K562 (cell line): ENCODE measurements around the gene TRAIP. TPM values are rescaled to one million over a fixed set of nuclear protein-coding genes. Genes with fewer than 3 reads are reported as not detected.
A peak's percentile ranks its signal among the peaks of the same experiment; 100 is the strongest.

Experiments used
- ATF7 ChIP-seq: fragments of 450-650 bp; IDR thresholded peaks from 2 replicates; pipeline ENCODE4 v1.7.1; 2014; ENCODE audit warnings: mild to moderate bottlenecking, moderate library complexity
- BHLHE40 ChIP-seq: IDR thresholded peaks from 2 replicates; pipeline ENCODE4 v1.6.1; 2011; ENCODE audit warnings: low read length, improper control_type of control experiment
- CBFB ChIP-seq: sonication (generic); formaldehyde crosslinking; IDR thresholded peaks from 2 replicates; pipeline ENCODE4 v1.4.0; 2020; ENCODE audit warnings: mild to moderate bottlenecking, missing genetic modification reagents
- CHD2 ChIP-seq: IDR thresholded peaks from 2 replicates; pipeline ENCODE4 v1.6.1; 2011; ENCODE audit warnings: low read depth, low read length
- CTBP1 ChIP-seq: fragments of 450-650 bp; IDR thresholded peaks from 2 replicates; pipeline ENCODE4 v1.6.1; 2016; ENCODE audit warnings: borderline replicate concordance
- CXXC5 ChIP-seq: fragments of 250-450 bp; sonication (Bioruptor Pico); IDR thresholded peaks from 2 replicates; pipeline ENCODE4 v1.8.0; 2022; ENCODE audit warnings: inconsistent platforms, mild to moderate bottlenecking, moderate library complexity
- EGR1 ChIP-seq: fragments of 450-650 bp; conservative IDR thresholded peaks from 2 replicates; pipeline ENCODE4 v1.6.1; 2017; ENCODE audit warnings: mild to moderate bottlenecking
- EHMT2 ChIP-seq: fragments of 450-650 bp; IDR thresholded peaks from 2 replicates; pipeline ENCODE4 v1.6.1; 2018; ENCODE audit warnings: antibody characterized with exemption
- FOXM1 ChIP-seq, 2 experiments: fragments of 450-650 bp in 1 of 2; sonication (generic) in 1 of 2; formaldehyde crosslinking in 1 of 2; IDR thresholded peaks; 2 replicates each; pipeline versions ENCODE4 v1.6.1 to v1.9.0; 2017 to 2022; ENCODE audit warnings: low read depth in 2 of 2, mild to moderate bottlenecking in 2 of 2, missing genetic modification reagents in 1 of 2, moderate library complexity in 1 of 2
- GATAD2A ChIP-seq: fragments of 450-650 bp; IDR thresholded peaks from 2 replicates; pipeline ENCODE4 v1.6.1; 2017
- HNRNPH1 ChIP-seq: fragments of 200-400 bp; formaldehyde crosslinking; optimal IDR thresholded peaks from 2 replicates; pipeline ENCODE3; 2017; ENCODE audit warnings: low read depth, mild to moderate bottlenecking, low read length, moderate library complexity
- HNRNPLL ChIP-seq: fragments of 200-400 bp; formaldehyde crosslinking; IDR thresholded peaks from 2 replicates; pipeline ENCODE4 v1.6.1; 2017; ENCODE audit warnings: low read length, low read depth, mild to moderate bottlenecking; ENCODE audit not compliant: poor library complexity, severe bottlenecking
- KLF16 ChIP-seq: IDR thresholded peaks from 2 replicates; pipeline ENCODE4 v1.6.1; 2016; ENCODE audit warnings: antibody characterized with exemption
- MEF2D ChIP-seq: conservative IDR thresholded peaks from 2 replicates; pipeline ENCODE4 v1.6.1; 2016; ENCODE audit warnings: low read depth, missing genetic modification characterization, missing compliant biosample characterization
- POLR2AphosphoS5 ChIP-seq: IDR thresholded peaks from 2 replicates; pipeline ENCODE4 v1.6.1; 2011; ENCODE audit warnings: mild to moderate bottlenecking, low read depth, low read length, moderate library complexity; ENCODE audit not compliant: control insufficient read depth, insufficient read depth
- PURB ChIP-seq: sonication (generic); formaldehyde crosslinking; IDR thresholded peaks from 2 replicates; pipeline ENCODE4 v1.9.0; 2021; ENCODE audit warnings: low read depth, mild to moderate bottlenecking, missing genetic modification reagents
- PYGO2 ChIP-seq: fragments of 450-650 bp; IDR thresholded peaks from 2 replicates; pipeline ENCODE4 v1.6.1; 2016; ENCODE audit warnings: mild to moderate bottlenecking, missing genetic modification characterization, moderate library complexity, missing compliant biosample characterization
- SMARCA5 ChIP-seq: fragments of 450-650 bp; IDR thresholded peaks from 2 replicates; pipeline ENCODE4 v1.6.1; 2016
- SNIP1 ChIP-seq: fragments of 450-650 bp; IDR thresholded peaks from 2 replicates; pipeline ENCODE4 v1.7.1; 2017; ENCODE audit warnings: low read depth, mild to moderate bottlenecking
- SPI1 ChIP-seq: IDR thresholded peaks from 2 replicates; pipeline ENCODE4 v1.6.1; 2011; ENCODE audit warnings: low read depth, low read length, control low read depth, borderline replicate concordance
- THRAP3 ChIP-seq: fragments of 450-650 bp; IDR thresholded peaks from 2 replicates; pipeline ENCODE4 v1.6.1; 2016; ENCODE audit warnings: mild to moderate bottlenecking, inconsistent platforms, borderline replicate concordance
- ZBED1 ChIP-seq: IDR thresholded peaks from 2 replicates; pipeline ENCODE4 v1.6.1; 2014
- ZBTB17 ChIP-seq: fragments of 450-650 bp; formaldehyde crosslinking; IDR thresholded peaks from 2 replicates; pipeline ENCODE4 v1.4.0; 2020; ENCODE audit warnings: mild to moderate bottlenecking
- ZNF280A ChIP-seq: fragments of 450-650 bp; IDR thresholded peaks from 2 replicates; pipeline ENCODE4 v1.6.1; 2018; ENCODE audit warnings: mild to moderate bottlenecking, low read depth; ENCODE audit not compliant: partially characterized antibody
- ZNF57 ChIP-seq: fragments of 450-650 bp; formaldehyde crosslinking; IDR thresholded peaks from 2 replicates; pipeline ENCODE4 v1.4.0; 2020; ENCODE audit warnings: mild to moderate bottlenecking, moderate library complexity
- ZNF780A ChIP-seq: fragments of 250-450 bp; sonication (Bioruptor Pico); IDR thresholded peaks from 2 replicates; pipeline ENCODE4 v1.5.0; 2021; ENCODE audit warnings: mild to moderate bottlenecking
- polyA plus RNA-seq, 8 experiments: library from polyadenylated mRNA; depleted of rRNA in 4 of 8; stranded (reverse) in 5 of 8; unstranded in 3 of 8; fragments of >200 nt; fragmentation: Nextera tagmentation in 2 of 8; fragmentation: Illumina TruSeq in 1 of 8; extraction: Ambion mirVana in 2 of 8; extraction: Trizol in 1 of 8; gene quantifications; 2 replicates each; pipeline versions ENCODE4 v1.2.1 to v1.2.3, GENCODE V29; 2011 to 2014; ENCODE audit warnings: inconsistent platforms in 1 of 8, missing spikeins in 1 of 8
- total RNA-seq, 7 experiments: library from RNA; depleted of rRNA in 6 of 7; stranded (reverse); fragments of >200 nt in 6 of 7; fragmentation: Illumina TruSeq in 2 of 7; extraction: Trizol in 2 of 7; gene quantifications; 2 replicates each; pipeline versions ENCODE4 v1.2.1 to v1.2.3, GENCODE V29; 2011 to 2021; ENCODE audit warnings: low replicate concordance in 1 of 7
- TF ChIP-seq, protein P1 (sequence below): sonication (generic); IDR thresholded peaks from 2 replicates; pipeline ENCODE4 v1.6.1; 2016
- TF ChIP-seq, protein P2 (sequence below): fragments of 250-450 bp; sonication (Bioruptor Pico); IDR thresholded peaks from 2 replicates; pipeline ENCODE4 v1.5.0; 2022; ENCODE audit warnings: mild to moderate bottlenecking

Gene TRAIP
- total and polyA plus RNA-seq, 9 of the 15 experiments (the other 6 are each of a cell fraction or from before 2014, with no cell fraction given): 14.3 to 38.6 (median 21.2) TPM

GRCh38 chr3:49856181-49857005 lies at the start of gene TRAIP (continued):
- TF ChIP-seq, protein P1, sequence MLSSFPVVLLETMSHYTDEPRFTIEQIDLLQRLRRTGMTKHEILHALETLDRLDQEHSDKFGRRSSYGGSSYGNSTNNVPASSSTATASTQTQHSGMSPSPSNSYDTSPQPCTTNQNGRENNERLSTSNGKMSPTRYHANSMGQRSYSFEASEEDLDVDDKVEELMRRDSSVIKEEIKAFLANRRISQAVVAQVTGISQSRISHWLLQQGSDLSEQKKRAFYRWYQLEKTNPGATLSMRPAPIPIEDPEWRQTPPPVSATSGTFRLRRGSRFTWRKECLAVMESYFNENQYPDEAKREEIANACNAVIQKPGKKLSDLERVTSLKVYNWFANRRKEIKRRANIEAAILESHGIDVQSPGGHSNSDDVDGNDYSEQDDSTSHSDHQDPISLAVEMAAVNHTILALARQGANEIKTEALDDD: no peak
- TF ChIP-seq HNRNPH1 (no peak), CHD2 (no peak), KLF16 (no peak), HNRNPLL (no peak), ZBTB17 (no peak), CBFB (CRISPR knock-in tag) (no peak), THRAP3 (no peak), GATAD2A (no peak), SNIP1 (no peak), ATF7 (peak; percentile 48; the same call in 1 of the 2 replicates), EGR1 (peak; percentile 76), SMARCA5 (no peak), ZNF780A (no peak), BHLHE40 (no peak), ZBED1 (no peak), CXXC5 (CRISPR knock-in tag) (peak; percentile 58; the same call in 1 of the 2 replicates), EHMT2 (no peak), ZNF280A (no peak), CTBP1 (no peak), POLR2AphosphoS5 (peak; percentile 51; the same call in 1 of the 2 replicates), PYGO2 (tag) (no peak), FOXM1 (IDR thresholded peaks at IDR 0.05; ENCODE audit: low read depth) (no peak), FOXM1 (CRISPR knock-in tag; IDR thresholded peaks at IDR 0.05; ENCODE audit: low read depth) (no peak), PURB (CRISPR knock-in tag) (no peak), SPI1 (no peak), ZNF57 (CRISPR knock-in tag) (no peak), MEF2D (tag) (no peak)
- TF ChIP-seq, protein P2, sequence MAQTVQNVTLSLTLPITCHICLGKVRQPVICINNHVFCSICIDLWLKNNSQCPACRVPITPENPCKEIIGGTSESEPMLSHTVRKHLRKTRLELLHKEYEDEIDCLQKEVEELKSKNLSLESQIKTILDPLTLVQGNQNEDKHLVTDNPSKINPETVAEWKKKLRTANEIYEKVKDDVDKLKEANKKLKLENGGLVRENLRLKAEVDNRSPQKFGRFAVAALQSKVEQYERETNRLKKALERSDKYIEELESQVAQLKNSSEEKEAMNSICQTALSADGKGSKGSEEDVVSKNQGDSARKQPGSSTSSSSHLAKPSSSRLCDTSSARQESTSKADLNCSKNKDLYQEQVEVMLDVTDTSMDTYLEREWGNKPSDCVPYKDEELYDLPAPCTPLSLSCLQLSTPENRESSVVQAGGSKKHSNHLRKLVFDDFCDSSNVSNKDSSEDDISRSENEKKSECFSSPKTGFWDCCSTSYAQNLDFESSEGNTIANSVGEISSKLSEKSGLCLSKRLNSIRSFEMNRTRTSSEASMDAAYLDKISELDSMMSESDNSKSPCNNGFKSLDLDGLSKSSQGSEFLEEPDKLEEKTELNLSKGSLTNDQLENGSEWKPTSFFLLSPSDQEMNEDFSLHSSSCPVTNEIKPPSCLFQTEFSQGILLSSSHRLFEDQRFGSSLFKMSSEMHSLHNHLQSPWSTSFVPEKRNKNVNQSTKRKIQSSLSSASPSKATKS (CRISPR knock-in tag): no peak
